ENCODE measurements around the gene CELF4. TPM values are rescaled to one million over a fixed set of nuclear protein-coding genes. Genes with fewer than 3 reads are reported as not detected.

The CELF4 gene
- total RNA-seq, 1 experiment from 2014 or later, result 0.15 TPM

GRCh38 chr18:37448946-37449345, 116.7 kb downstream of the CELF4 start:
- DNase-seq (ENCODE audit: extremely low read depth, low read depth), result no peak

GRCh38 chr18:37447962-37448888, 117.4 kb downstream of the CELF4 start:
- DNase-seq (ENCODE audit: extremely low read depth, low read depth), result no peak

- DNase-seq (ENCODE audit: extremely low read depth, low read depth), result no peak
Measured at GRCh38 chr18:37445836-37446235, 119.8 kb downstream of the CELF4 start.

- DNase-seq (ENCODE audit: extremely low read depth, low read depth), result no peak
Measured at GRCh38 chr18:37445368-37445767, 120.2 kb downstream of the CELF4 start.

GRCh38 chr18:37443325-37444055, 122.1 kb downstream of the CELF4 start:
- no peak for DNase-seq (ENCODE audit: extremely low read depth, low read depth)

- DNase-seq (ENCODE audit: extremely low read depth, low read depth), result no peak
Measured at GRCh38 chr18:37442477-37442876, 123.1 kb downstream of the CELF4 start.

GRCh38 chr18:37441821-37442220, 123.8 kb downstream of the CELF4 start:
- no peak for DNase-seq (ENCODE audit: extremely low read depth, low read depth)

GRCh38 chr18:37440206-37440605, 125.4 kb downstream of the CELF4 start:
- no peak for DNase-seq (ENCODE audit: extremely low read depth, low read depth)

- DNase-seq (ENCODE audit: extremely low read depth, low read depth), result no peak
Measured at GRCh38 chr18:37438417-37439180, 127.0 kb downstream of the CELF4 start.

GRCh38 chr18:37435996-37436395, 129.6 kb downstream of the CELF4 start:
- DNase-seq (ENCODE audit: extremely low read depth, low read depth), result no peak

GRCh38 chr18:37435150-37435867, 130.3 kb downstream of the CELF4 start:
- DNase-seq (ENCODE audit: extremely low read depth, low read depth), result no peak

- DNase-seq (ENCODE audit: extremely low read depth, low read depth), result no peak
Measured at GRCh38 chr18:37434161-37434860, 131.3 kb downstream of the CELF4 start.

GRCh38 chr18:37432436-37433195, 133.0 kb downstream of the CELF4 start:
- no peak for DNase-seq (ENCODE audit: extremely low read depth, low read depth)

GRCh38 chr18:37430357-37431076, 135.1 kb downstream of the CELF4 start:
- DNase-seq (ENCODE audit: extremely low read depth, low read depth), result no peak

- no peak for DNase-seq (ENCODE audit: extremely low read depth, low read depth)
Measured at GRCh38 chr18:37429791-37430190, 135.8 kb downstream of the CELF4 start.

GRCh38 chr18:37428288-37428974, 137.2 kb downstream of the CELF4 start:
- no peak for DNase-seq (ENCODE audit: extremely low read depth, low read depth)

GRCh38 chr18:37426586-37426985, 139.0 kb downstream of the CELF4 start:
- no peak for DNase-seq (ENCODE audit: extremely low read depth, low read depth)

- DNase-seq (ENCODE audit: extremely low read depth, low read depth), result no peak
Measured at GRCh38 chr18:37425222-37425621, 140.4 kb downstream of the CELF4 start.
